C4-2B (cell line): ENCODE results near the gene CAMK2G.
"Not testable (repeated sequence)": the region's sequence is repeated elsewhere in the genome, so short reads cannot be mapped to it uniquely, and the experiment has no call there.

Experiments
- H3K27ac ChIP-seq: fragments of 450-650 bp; 2 replicates; pipeline ENCODE4 v1.5.1; 2017
- CTCF ChIP-seq: fragments of 450-650 bp; conservative IDR thresholded peaks from 2 replicates; pipeline ENCODE4 v1.5.1; 2017; ENCODE audit warnings: mild to moderate bottlenecking
- ZFX ChIP-seq: fragments of 450-650 bp; IDR thresholded peaks from 2 replicates; pipeline ENCODE4 v1.6.1; 2017

CAMK2G gene

GRCh38 chr10:73900064-73900463 is 25.7 kb upstream of the CAMK2G start:
- H3K27ac ChIP-seq = no peak overlapping the region
- TF ChIP-seq CTCF = no peak
- TF ChIP-seq ZFX = no peak

- no peak overlapping the region for H3K27ac ChIP-seq
- TF ChIP-seq ZFX = no peak
- no peak for TF ChIP-seq CTCF
Measured at GRCh38 chr10:73899423-73899822, 25.1 kb upstream of the CAMK2G start.

- no peak overlapping the region for H3K27ac ChIP-seq
Measured at GRCh38 chr10:73898730-73899410, 24.5 kb upstream of the CAMK2G start.

GRCh38 chr10:73897693-73898092 is 23.3 kb upstream of the CAMK2G start:
- H3K27ac ChIP-seq = no peak overlapping the region

More at GRCh38 chr10:73898730-73899410, 24.5 kb upstream of the CAMK2G start:
- no peak for TF ChIP-seq CTCF
- no peak for TF ChIP-seq ZFX

GRCh38 chr10:73895381-73895780 is 21.0 kb upstream of the CAMK2G start:
- not testable (repeated sequence) for H3K27ac ChIP-seq

More at GRCh38 chr10:73897693-73898092, 23.3 kb upstream of the CAMK2G start:
- TF ChIP-seq CTCF (no peak), ZFX (no peak)

- H3K27ac ChIP-seq = no peak overlapping the region
- TF ChIP-seq CTCF (no peak), ZFX (no peak)
Measured at GRCh38 chr10:73894245-73894971, 20.1 kb upstream of the CAMK2G start.

GRCh38 chr10:73893426-73893825 is 19.1 kb upstream of the CAMK2G start:
- TF ChIP-seq CTCF = no peak
- no peak for TF ChIP-seq ZFX
- no peak overlapping the region for H3K27ac ChIP-seq
